ENCODE data around the gene PRCD. TPM values are rescaled to one million over a fixed set of nuclear protein-coding genes. Genes with fewer than 3 reads are reported as not detected.
A peak's percentile ranks its signal among the peaks of the same experiment; 100 is the strongest.
"Not testable (repeated sequence)": the region's sequence is repeated elsewhere in the genome, so short reads cannot be mapped to it uniquely, and the experiment has no call there.

PRCD gene
- total RNA-seq, 1 experiment from 2014 or later: 9.4 TPM

GRCh38 chr17:76502341-76503211, 37.3 kb upstream of the PRCD start:
- in situ Hi-C loops (cut with HindIII; ENCODE audit: low sequenced_read_pairs): no loop called here

GRCh38 chr17:76504117-76504516, 35.7 kb upstream of the PRCD start:
- no peak for DNase-seq (ENCODE audit: low spot score)
- in situ Hi-C loops (cut with HindIII; ENCODE audit: low sequenced_read_pairs): no loop called here

More at GRCh38 chr17:76502341-76503211, 37.3 kb upstream of the PRCD start:
- no peak for DNase-seq (ENCODE audit: low spot score)

- DNase-seq (ENCODE audit: low spot score): peak; percentile 80
- in situ Hi-C loops (cut with HindIII; ENCODE audit: low sequenced_read_pairs): no loop called here
These were observed 33.2 kb upstream of the PRCD start for GRCh38 chr17:76506408-76507345.

GRCh38 chr17:76508472-76509063, 31.3 kb upstream of the PRCD start:
- in situ Hi-C loops (cut with HindIII; ENCODE audit: low sequenced_read_pairs); DNase-seq (ENCODE audit: low spot score): not testable (repeated sequence)

GRCh38 chr17:76510831-76511244, 29.0 kb upstream of the PRCD start:
- DNase-seq (ENCODE audit: low spot score): no peak
- in situ Hi-C loops (cut with HindIII; ENCODE audit: low sequenced_read_pairs): no loop called here

GRCh38 chr17:76511668-76512365, 28.0 kb upstream of the PRCD start:
- in situ Hi-C loops (cut with HindIII; ENCODE audit: low sequenced_read_pairs): no loop called here
- DNase-seq (ENCODE audit: low spot score): no peak

- in situ Hi-C loops (cut with HindIII; ENCODE audit: low sequenced_read_pairs): no loop called here
- no peak for DNase-seq (ENCODE audit: low spot score)
These were observed 27.2 kb upstream of the PRCD start for GRCh38 chr17:76512366-76513305.

GRCh38 chr17:76513306-76513692, 26.5 kb upstream of the PRCD start:
- in situ Hi-C loops (cut with HindIII; ENCODE audit: low sequenced_read_pairs): no loop called here
- DNase-seq (ENCODE audit: low spot score): no peak

GRCh38 chr17:76514355-76514754, 25.5 kb upstream of the PRCD start:
- DNase-seq (ENCODE audit: low spot score); in situ Hi-C loops (cut with HindIII; ENCODE audit: low sequenced_read_pairs): not testable (repeated sequence)

- DNase-seq (ENCODE audit: low spot score): no peak
- in situ Hi-C loops (cut with HindIII; ENCODE audit: low sequenced_read_pairs): no loop called here
These were observed 24.4 kb upstream of the PRCD start for GRCh38 chr17:76515274-76515949.

- in situ Hi-C loops (cut with HindIII; ENCODE audit: low sequenced_read_pairs): no loop called here
These were observed 22.2 kb upstream of the PRCD start for GRCh38 chr17:76517638-76518038.

GRCh38 chr17:76519048-76519966, 20.5 kb upstream of the PRCD start:
- no peak for DNase-seq (ENCODE audit: low spot score)
- in situ Hi-C loops (cut with HindIII; ENCODE audit: low sequenced_read_pairs): no loop called here

More at GRCh38 chr17:76517638-76518038, 22.2 kb upstream of the PRCD start:
- DNase-seq (ENCODE audit: low spot score): no peak

- DNase-seq (ENCODE audit: low spot score): no peak
- in situ Hi-C loops (cut with HindIII; ENCODE audit: low sequenced_read_pairs): no loop called here
These were observed 18.6 kb upstream of the PRCD start for GRCh38 chr17:76521262-76521661.

GRCh38 chr17:76521683-76522082, 18.2 kb upstream of the PRCD start:
- DNase-seq (ENCODE audit: low spot score); in situ Hi-C loops (cut with HindIII; ENCODE audit: low sequenced_read_pairs): not testable (repeated sequence)

GRCh38 chr17:76523084-76524037, 16.5 kb upstream of the PRCD start:
- peak; percentile 73 for DNase-seq (ENCODE audit: low spot score)
- in situ Hi-C loops (cut with HindIII; ENCODE audit: low sequenced_read_pairs): no loop called here
